MCF 10A (cell line): ENCODE results near the gene NDUFB7. TPM values are rescaled to one million over a fixed set of nuclear protein-coding genes. Genes with fewer than 3 reads are reported as not detected.

Experiments
- BruUV-seq: library from RNA; stranded (reverse); fragments of 400-500 nt; replicated peaks from 2 replicates; lab custom pipeline; 2021; lab: Mats Ljungman, UMichigan
- CTCF ChIA-PET: fragments of 300-600 bp; sonication (Branson Sonifier 250); formaldehyde crosslinking; extraction: SDS; loops from one replicate; lab custom pipeline; 2021; ENCODE audit warnings: antibody characterized with exemption, inconsistent platforms; lab: Yijun Ruan, JAX
- POLR2A ChIA-PET: fragments of 300-600, 350-650 bp; sonication (Branson Sonifier 250); formaldehyde crosslinking; extraction: SDS; loops from one replicate; lab custom pipeline; 2020; ENCODE audit warnings: antibody characterized with exemption, inconsistent platforms; lab: Yijun Ruan, JAX
- DNase-seq: peaks from one replicate; pipeline ENCODE4 v3.0.0-alpha.2; 2018; ENCODE audit not compliant: unreplicated experiment
- H3K27ac Mint-ChIP-seq: one replicate; pipeline ENCODE4 v1.8.0; 2022; ENCODE audit warnings: mild to moderate bottlenecking, low read depth, mixed read lengths; ENCODE audit not compliant: unreplicated experiment
- H3K27me3 Mint-ChIP-seq: one replicate; pipeline ENCODE4 v1.8.0; 2022; ENCODE audit warnings: mixed read lengths; ENCODE audit not compliant: insufficient read depth, unreplicated experiment
- H3K36me3 Mint-ChIP-seq: one replicate; pipeline ENCODE4 v1.8.0; 2022; ENCODE audit warnings: mild to moderate bottlenecking, moderate library complexity, mixed read lengths; ENCODE audit not compliant: insufficient read depth, unreplicated experiment
- H3K4me1 Mint-ChIP-seq: one replicate; pipeline ENCODE4 v1.8.0; 2022; ENCODE audit warnings: mixed read lengths; ENCODE audit not compliant: insufficient read depth, unreplicated experiment
- H3K4me3 Mint-ChIP-seq: one replicate; pipeline ENCODE4 v1.8.0; 2022; ENCODE audit warnings: mild to moderate bottlenecking, moderate library complexity, mixed read lengths; ENCODE audit not compliant: unreplicated experiment
- H3K9me3 Mint-ChIP-seq: one replicate; pipeline ENCODE4 v1.8.0; 2022; ENCODE audit warnings: mixed read lengths; ENCODE audit not compliant: unreplicated experiment
- intact Hi-C: fragments of 100-400 bp; cut with micrococcal nuclease; formaldehyde crosslinking; loops from 2 replicates; pipeline ENCODE4 v1.14.1; 2022
- total RNA-seq: library from RNA; stranded (reverse); gene quantifications from 2 replicates; pipeline ENCODE4 v1.2.3, GENCODE V29; 2022
- TF ChIP-seq, protein P1 (sequence below): fragments of 200-600 bp; IDR thresholded peaks from one replicate; pipeline ENCODE4 v1.8.0; 2022; ENCODE audit warnings: antibody characterized with exemption, mild to moderate bottlenecking; ENCODE audit not compliant: unreplicated experiment

NDUFB7 gene
- total RNA-seq, 1 experiment from 2014 or later = 153 TPM

- Mint-ChIP-seq H3K4me3 (no peak overlapping the region), H3K36me3 (no peaks in the 10 kb centered on the region), H3K9me3 (no peaks in the 10 kb centered on the region), H3K4me1 (peaks cover 38% of the 10 kb centered on the region), H3K27ac (no peak overlapping the region), H3K27me3 (no peaks in the 10 kb centered on the region)
- ChIA-PET CTCF (interaction anchor here (0.5 to 0.8 kb wide), 2 partner anchors 11 to 1990 kb away, joined by 4 to 5 read pairs; no protein-coding TSS in a partner anchor), POLR2A (no interaction called here)
- intact Hi-C loops = no loop called here
- TF ChIP-seq, protein P1, sequence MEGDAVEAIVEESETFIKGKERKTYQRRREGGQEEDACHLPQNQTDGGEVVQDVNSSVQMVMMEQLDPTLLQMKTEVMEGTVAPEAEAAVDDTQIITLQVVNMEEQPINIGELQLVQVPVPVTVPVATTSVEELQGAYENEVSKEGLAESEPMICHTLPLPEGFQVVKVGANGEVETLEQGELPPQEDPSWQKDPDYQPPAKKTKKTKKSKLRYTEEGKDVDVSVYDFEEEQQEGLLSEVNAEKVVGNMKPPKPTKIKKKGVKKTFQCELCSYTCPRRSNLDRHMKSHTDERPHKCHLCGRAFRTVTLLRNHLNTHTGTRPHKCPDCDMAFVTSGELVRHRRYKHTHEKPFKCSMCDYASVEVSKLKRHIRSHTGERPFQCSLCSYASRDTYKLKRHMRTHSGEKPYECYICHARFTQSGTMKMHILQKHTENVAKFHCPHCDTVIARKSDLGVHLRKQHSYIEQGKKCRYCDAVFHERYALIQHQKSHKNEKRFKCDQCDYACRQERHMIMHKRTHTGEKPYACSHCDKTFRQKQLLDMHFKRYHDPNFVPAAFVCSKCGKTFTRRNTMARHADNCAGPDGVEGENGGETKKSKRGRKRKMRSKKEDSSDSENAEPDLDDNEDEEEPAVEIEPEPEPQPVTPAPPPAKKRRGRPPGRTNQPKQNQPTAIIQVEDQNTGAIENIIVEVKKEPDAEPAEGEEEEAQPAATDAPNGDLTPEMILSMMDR = no peak
- BruUV-seq = no TSS peak
- DNase-seq = no peak
Observed at GRCh38 chr19:14558370-14559066, 13.3 kb downstream of the NDUFB7 start.

GRCh38 chr19:14556662-14557188 lies 15.1 kb downstream of the NDUFB7 start:
- peaks cover 34% of the 10 kb centered on the region for H3K4me1 Mint-ChIP-seq
- no peaks in the 10 kb centered on the region for H3K27me3 Mint-ChIP-seq
- ChIA-PET CTCF (interaction anchor here (0.5 to 4.6 kb wide), 29 partner anchors 9 to 1415 kb away, joined by 3 to 27 read pairs (median 3); partner anchors contain the start of genes ASF1B, TECR and ZNF333), POLR2A (interaction anchor here (0.6 to 5.1 kb wide), 13 partner anchors 11 to 674 kb away, joined by 3 to 40 read pairs (median 5); partner anchors contain the start of genes DNAJB1, NDUFB7 and ZNF333)
- no peaks in the 10 kb centered on the region for H3K36me3 Mint-ChIP-seq
- peak overlapping the region; percentile 88 for H3K27ac Mint-ChIP-seq
- peak overlapping the region; percentile 45 for H3K4me3 Mint-ChIP-seq
- intact Hi-C loops = no loop called here
- H3K9me3 Mint-ChIP-seq = no peaks in the 10 kb centered on the region
- TF ChIP-seq, protein P1 = peak; percentile 93
- BruUV-seq = no TSS peak
- DNase-seq = peak; percentile 81

GRCh38 chr19:14555918-14556661 lies 15.8 kb downstream of the NDUFB7 start:
- intact Hi-C loops = no loop called here
- ChIA-PET POLR2A (interaction anchor here (0.5 to 5.1 kb wide), 13 partner anchors 11 to 673 kb away, joined by 3 to 40 read pairs (median 5); partner anchors contain the start of genes DNAJB1, NDUFB7 and ZNF333), CTCF (interaction anchor here (0.5 to 4.6 kb wide), 26 partner anchors 8 to 1414 kb away, joined by 3 to 27 read pairs (median 4); partner anchors contain the start of genes ASF1B, TECR and ZNF333)
- H3K36me3 Mint-ChIP-seq = no peaks in the 10 kb centered on the region
- BruUV-seq = no TSS peak
- peak overlapping the region; percentile 88 for H3K27ac Mint-ChIP-seq
- TF ChIP-seq, protein P1 = no peak
- no peaks in the 10 kb centered on the region for H3K27me3 Mint-ChIP-seq
- H3K4me1 Mint-ChIP-seq = peaks cover 33% of the 10 kb centered on the region
- no peaks in the 10 kb centered on the region for H3K9me3 Mint-ChIP-seq
- H3K4me3 Mint-ChIP-seq = peak overlapping the region; percentile 45
- peak; percentile 74 for DNase-seq
